22Rv1 (cell line): ENCODE measurements around the gene POP4.

Experiments used
- H3K27ac ChIP-seq: fragments of 450-650 bp; 2 replicates; pipeline ENCODE4 v1.5.1; 2017
- ZFX ChIP-seq: fragments of 450-650 bp; IDR thresholded peaks from 2 replicates; pipeline ENCODE4 v1.6.1; 2017; ENCODE audit warnings: antibody characterized with exemption, borderline replicate concordance
- TF ChIP-seq, protein P1 (sequence below): fragments of 450-650 bp; IDR thresholded peaks from 2 replicates; pipeline ENCODE4 v1.5.1; 2017; ENCODE audit warnings: mild to moderate bottlenecking

Gene POP4

DNA sequence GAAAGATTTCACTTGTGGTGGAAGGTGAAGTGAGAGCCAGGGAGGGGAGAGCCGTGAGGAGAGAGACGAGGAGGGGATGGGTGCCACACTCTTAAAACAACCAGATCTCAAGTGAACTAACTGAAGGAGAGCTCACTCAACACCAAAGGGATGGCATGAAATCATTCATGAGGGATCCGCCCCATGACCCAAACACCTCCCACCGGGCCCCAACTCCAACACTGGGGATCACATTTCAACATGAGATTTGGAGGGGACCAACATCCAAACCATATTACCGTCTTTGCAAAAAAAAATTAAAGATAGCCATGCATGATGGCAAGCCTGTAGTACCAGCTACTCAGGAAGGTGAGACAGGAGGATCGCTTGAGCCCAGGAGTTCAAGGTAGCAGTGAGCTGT is 34.9 kb upstream of the POP4 start:
- H3K27ac ChIP-seq = no peak overlapping the region
- TF ChIP-seq, protein P1, sequence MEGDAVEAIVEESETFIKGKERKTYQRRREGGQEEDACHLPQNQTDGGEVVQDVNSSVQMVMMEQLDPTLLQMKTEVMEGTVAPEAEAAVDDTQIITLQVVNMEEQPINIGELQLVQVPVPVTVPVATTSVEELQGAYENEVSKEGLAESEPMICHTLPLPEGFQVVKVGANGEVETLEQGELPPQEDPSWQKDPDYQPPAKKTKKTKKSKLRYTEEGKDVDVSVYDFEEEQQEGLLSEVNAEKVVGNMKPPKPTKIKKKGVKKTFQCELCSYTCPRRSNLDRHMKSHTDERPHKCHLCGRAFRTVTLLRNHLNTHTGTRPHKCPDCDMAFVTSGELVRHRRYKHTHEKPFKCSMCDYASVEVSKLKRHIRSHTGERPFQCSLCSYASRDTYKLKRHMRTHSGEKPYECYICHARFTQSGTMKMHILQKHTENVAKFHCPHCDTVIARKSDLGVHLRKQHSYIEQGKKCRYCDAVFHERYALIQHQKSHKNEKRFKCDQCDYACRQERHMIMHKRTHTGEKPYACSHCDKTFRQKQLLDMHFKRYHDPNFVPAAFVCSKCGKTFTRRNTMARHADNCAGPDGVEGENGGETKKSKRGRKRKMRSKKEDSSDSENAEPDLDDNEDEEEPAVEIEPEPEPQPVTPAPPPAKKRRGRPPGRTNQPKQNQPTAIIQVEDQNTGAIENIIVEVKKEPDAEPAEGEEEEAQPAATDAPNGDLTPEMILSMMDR = no peak
- TF ChIP-seq ZFX = no peak

DNA sequence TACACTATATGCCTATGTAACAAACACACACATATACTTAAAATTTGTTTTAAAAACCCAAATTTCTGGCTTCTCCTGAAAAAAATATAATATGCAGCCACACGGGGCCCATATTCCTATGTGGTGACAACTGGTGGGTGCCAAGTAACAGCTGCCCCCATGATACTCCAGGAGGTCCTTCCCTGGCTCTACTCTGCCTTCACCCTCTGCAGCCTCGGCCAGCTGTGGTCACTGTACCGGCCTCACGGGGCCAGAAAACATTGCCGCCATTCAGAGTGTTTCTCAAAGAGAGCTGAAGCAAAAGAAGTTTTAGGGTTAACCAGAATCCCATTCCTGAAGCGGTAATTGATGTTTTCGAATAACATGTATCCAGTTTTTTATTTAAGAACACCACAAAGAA is 32.6 kb upstream of the POP4 start:
- TF ChIP-seq, protein P1 = no peak
- no peak for TF ChIP-seq ZFX
- no peak overlapping the region for H3K27ac ChIP-seq

DNA sequence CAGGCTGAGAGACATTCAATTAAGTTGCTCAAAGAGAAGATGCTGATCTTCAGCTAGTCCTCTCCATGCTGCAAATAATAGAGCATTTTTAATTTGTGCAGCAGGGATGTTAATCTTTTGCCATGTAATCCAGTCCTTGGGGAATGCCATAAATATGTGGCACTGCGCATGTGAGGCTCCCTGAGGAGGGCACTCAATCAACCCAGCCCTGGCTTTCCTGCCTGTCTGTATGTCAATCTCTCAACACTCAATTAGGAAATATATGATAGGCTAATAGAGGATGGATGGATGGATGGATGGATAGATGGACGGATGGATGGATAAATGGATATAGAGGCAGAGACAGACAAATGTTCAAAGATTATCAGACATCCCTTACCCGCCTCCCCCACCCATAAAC is 31.6 kb upstream of the POP4 start:
- no peak overlapping the region for H3K27ac ChIP-seq
- no peak for TF ChIP-seq ZFX
- TF ChIP-seq, protein P1 = no peak

DNA sequence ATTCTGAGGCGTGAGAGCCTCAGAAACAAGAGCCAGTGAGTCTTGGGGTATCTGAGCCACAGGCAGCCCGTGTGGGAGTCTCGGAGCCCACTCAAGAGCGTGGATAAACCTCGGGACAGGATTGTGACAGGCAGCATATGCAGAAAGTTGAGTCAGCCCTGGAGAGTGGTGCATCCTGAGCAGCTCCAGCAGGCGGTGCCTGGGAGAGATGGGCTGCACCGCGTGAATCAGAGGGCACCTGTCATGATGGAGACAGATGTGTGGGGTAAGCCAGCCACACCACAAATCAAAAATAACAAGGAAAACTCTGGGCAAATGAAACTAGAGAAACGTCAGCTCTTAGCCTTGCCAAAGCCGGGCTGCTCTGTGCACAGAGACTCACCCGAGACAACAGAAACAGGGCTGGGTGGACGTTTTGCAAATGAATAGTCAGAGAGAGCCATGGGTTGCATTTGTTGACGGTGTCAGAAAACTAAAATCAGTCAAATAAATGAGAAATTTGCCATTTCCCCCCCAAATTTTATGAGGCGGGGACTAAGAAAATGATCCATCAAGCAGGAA is 30.0 kb upstream of the POP4 start:
- TF ChIP-seq ZFX = no peak
- TF ChIP-seq, protein P1 = no peak
- H3K27ac ChIP-seq = no peak overlapping the region

DNA sequence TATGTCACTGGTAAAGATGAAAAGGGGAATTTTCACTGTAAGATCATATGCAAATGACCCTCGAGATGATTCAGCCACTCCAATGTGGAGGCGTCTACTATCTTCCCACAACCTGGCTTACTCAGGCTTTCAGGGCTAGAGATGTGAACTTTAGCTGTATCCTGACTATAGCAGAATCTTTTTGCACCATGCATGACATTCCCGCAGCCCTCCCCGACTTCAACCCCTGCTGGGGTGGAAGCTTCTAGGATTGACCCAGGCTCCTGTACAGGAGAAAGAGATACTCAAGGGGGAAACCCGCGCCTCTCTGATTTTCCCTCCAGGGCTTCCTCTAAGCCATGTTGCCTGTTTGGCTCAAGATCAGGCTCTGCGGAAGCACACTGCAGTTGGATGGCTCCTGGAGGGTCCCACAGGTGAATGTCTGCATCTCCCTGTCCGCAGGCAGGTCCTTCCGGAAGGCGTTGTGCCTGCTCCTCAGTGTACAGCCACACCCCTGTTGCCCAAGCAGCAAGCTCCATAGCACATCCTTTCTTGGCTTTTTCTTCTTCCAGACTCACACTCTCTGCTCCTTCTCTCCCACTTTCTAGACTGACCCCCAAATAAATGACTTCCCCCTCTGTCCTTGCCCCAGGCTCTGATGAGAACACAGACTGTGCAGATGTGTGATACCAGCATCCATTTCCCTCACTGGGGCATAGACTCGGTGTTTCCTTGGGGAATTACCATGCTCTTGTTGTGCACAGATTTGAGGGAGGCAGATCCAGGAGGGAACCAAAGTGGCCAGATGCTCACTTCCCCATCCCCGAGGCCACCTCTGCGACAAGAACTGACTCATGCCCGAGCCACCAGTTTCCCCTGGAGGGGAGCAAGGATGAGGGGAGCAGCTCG is 29.1 kb upstream of the POP4 start:
- TF ChIP-seq ZFX = no peak
- TF ChIP-seq, protein P1 = no peak
- H3K27ac ChIP-seq = no peak overlapping the region

DNA sequence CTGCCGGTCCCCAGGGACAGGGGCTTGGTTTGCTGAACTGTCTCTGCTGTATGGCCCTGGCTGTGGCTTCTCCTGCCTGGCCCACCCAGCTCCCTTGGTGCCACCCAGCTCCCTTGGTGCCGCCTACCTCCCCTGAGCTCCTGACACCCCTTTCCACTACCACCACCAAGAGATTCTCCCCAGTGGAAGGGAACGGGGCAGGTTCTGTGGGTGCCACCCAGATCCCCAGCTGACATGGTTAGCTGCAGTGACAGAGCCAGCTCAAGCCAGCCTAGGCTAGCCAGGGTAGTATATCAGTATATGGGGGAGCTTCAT is 28.5 kb upstream of the POP4 start:
- no peak for TF ChIP-seq ZFX
- TF ChIP-seq, protein P1 = no peak
- no peak overlapping the region for H3K27ac ChIP-seq

DNA sequence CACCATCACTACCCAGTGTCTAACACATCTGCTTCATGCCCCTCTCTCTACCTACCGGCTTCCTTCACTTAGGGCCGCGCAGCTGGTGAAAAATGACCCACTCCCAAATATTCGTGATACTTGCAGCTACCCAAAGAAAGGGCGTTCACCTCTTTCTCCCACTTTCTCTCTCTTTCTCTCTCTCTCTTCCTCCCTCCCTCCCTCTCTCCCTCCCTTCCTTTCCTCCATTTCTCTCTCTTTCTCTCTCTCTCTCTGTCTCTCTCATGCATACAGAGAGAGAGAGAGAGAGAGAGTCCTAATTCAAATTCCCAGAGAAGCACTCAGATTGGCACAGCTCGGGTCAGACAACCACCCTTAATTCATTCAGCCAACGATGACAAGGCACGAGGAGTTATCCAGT is 27.7 kb upstream of the POP4 start:
- no peak overlapping the region for H3K27ac ChIP-seq
- TF ChIP-seq, protein P1 = no peak
- TF ChIP-seq ZFX = no peak
